Endothelial cell (in vitro differentiated cells): ENCODE results near the gene RD3L. TPM values are rescaled to one million over a fixed set of nuclear protein-coding genes. Genes with fewer than 3 reads are reported as not detected.

ENCODE experiments used
- DNase-seq: peaks from one replicate; pipeline ENCODE4 v3.0.0; 2021; ENCODE audit warnings: low spot score
- H3K27ac Mint-ChIP-seq: one replicate; pipeline ENCODE4 v1.8.0; 2021; ENCODE audit warnings: mixed read lengths, inconsistent platforms; ENCODE audit not compliant: unreplicated experiment
- H3K27me3 Mint-ChIP-seq: one replicate; pipeline ENCODE4 v1.8.0; 2021; ENCODE audit warnings: mild to moderate bottlenecking, moderate library complexity, mixed read lengths, inconsistent platforms; ENCODE audit not compliant: unreplicated experiment
- H3K36me3 Mint-ChIP-seq: one replicate; pipeline ENCODE4 v1.8.0; 2021; ENCODE audit warnings: mild to moderate bottlenecking, low read depth, mixed read lengths, inconsistent platforms; ENCODE audit not compliant: unreplicated experiment
- H3K4me1 Mint-ChIP-seq: one replicate; pipeline ENCODE4 v1.8.0; 2021; ENCODE audit warnings: mild to moderate bottlenecking, mixed read lengths, inconsistent platforms; ENCODE audit not compliant: unreplicated experiment
- H3K4me3 Mint-ChIP-seq: one replicate; pipeline ENCODE4 v1.8.0; 2021; ENCODE audit warnings: mild to moderate bottlenecking, mixed read lengths, inconsistent platforms; ENCODE audit not compliant: unreplicated experiment
- H3K9me3 Mint-ChIP-seq: one replicate; pipeline ENCODE4 v1.8.0; 2021; ENCODE audit warnings: mixed read lengths, inconsistent platforms; ENCODE audit not compliant: unreplicated experiment
- total RNA-seq: library from RNA; stranded (reverse); fragmentation: NEBNext Ultra II Directional; extraction: Animal tissue kit (Norgen Biotek cat#: 25700); gene quantifications from one replicate; pipeline ENCODE4 v1.2.1, GENCODE V29; 2021; ENCODE audit not compliant: unreplicated experiment
- TF ChIP-seq, protein P1 (sequence below): fragments of 200-600 bp; sonication (generic); IDR thresholded peaks from one replicate; pipeline ENCODE4 v1.5.0; 2021; ENCODE audit warnings: antibody characterized with exemption; ENCODE audit not compliant: unreplicated experiment

The RD3L gene
- total RNA-seq, 1 donor from 2014 or later, result not detected

DNA sequence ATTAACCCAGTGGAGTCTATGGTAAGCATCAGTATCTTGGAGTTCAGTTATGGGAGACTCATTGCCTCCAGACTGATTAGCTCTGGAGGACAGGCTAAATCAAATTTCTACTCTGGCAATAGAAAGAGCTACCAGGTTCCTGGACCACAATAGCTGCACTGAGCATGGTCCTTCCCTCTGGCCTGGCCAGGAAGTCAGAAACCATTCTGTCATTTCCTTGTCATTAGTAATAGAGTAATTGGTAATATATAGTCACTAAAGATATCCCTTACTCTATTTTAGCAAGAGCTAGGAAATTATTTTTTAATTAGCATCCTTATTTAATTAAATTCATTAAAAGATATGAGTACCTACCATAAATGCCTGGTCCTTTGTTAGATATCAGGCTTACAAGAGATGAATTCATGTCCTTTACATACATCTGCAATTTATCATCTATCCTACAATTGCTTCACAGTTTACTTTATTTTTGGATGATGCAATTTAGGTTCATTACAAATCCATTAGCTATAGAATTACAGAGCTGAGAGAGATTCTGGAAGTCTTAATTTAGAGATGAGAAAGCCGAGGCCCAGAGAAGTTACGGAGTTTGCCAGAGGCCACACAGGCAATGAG is 37.7 kb downstream of the RD3L start:
- Mint-ChIP-seq H3K27ac (no peak overlapping the region), H3K9me3 (no peaks in the 10 kb centered on the region), H3K4me3 (no peak overlapping the region), H3K27me3 (no peaks in the 10 kb centered on the region), H3K36me3 (no peaks in the 10 kb centered on the region), H3K4me1 (peaks cover 3% of the 10 kb centered on the region)
- TF ChIP-seq, protein P1, sequence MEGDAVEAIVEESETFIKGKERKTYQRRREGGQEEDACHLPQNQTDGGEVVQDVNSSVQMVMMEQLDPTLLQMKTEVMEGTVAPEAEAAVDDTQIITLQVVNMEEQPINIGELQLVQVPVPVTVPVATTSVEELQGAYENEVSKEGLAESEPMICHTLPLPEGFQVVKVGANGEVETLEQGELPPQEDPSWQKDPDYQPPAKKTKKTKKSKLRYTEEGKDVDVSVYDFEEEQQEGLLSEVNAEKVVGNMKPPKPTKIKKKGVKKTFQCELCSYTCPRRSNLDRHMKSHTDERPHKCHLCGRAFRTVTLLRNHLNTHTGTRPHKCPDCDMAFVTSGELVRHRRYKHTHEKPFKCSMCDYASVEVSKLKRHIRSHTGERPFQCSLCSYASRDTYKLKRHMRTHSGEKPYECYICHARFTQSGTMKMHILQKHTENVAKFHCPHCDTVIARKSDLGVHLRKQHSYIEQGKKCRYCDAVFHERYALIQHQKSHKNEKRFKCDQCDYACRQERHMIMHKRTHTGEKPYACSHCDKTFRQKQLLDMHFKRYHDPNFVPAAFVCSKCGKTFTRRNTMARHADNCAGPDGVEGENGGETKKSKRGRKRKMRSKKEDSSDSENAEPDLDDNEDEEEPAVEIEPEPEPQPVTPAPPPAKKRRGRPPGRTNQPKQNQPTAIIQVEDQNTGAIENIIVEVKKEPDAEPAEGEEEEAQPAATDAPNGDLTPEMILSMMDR, result no peak
- DNase-seq, result no peak

GRCh38 chr14:103899833-103900232 is 42.5 kb downstream of the RD3L start:
- H3K4me1 Mint-ChIP-seq, result peaks cover 6% of the 10 kb centered on the region
- peaks cover 10% of the 10 kb centered on the region for H3K36me3 Mint-ChIP-seq
- H3K4me3 Mint-ChIP-seq, result no peak overlapping the region
- no peak overlapping the region for H3K27ac Mint-ChIP-seq
- no peaks in the 10 kb centered on the region for H3K9me3 Mint-ChIP-seq
- TF ChIP-seq, protein P1, result no peak
- H3K27me3 Mint-ChIP-seq, result peaks cover 5% of the 10 kb centered on the region
- DNase-seq, result no peak

DNA sequence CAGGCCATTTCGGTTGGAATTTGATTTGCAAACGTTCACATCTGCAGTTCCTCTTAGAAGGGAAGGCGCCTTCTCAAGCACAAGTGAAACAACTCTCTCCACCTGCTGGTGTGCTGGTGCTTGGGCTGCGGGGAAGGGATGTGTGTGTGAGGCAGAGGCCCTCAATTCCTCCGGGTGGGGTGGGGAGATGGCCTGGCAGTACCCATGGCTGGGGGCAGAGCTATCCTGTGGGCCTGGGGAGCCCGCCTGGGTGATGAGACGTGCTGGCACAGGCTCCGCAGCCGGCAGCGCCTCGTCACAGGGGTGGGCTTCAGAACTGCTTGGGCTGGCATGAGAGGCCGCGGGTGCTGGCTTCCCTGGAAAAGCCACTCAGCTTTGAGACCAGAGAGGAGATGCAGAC is 43.0 kb downstream of the RD3L start:
- no peaks in the 10 kb centered on the region for H3K9me3 Mint-ChIP-seq
- TF ChIP-seq, protein P1, result no peak
- peaks cover 4% of the 10 kb centered on the region for H3K4me1 Mint-ChIP-seq
- no peak overlapping the region for H3K27ac Mint-ChIP-seq
- H3K36me3 Mint-ChIP-seq, result peaks cover 10% of the 10 kb centered on the region
- H3K4me3 Mint-ChIP-seq, result no peak overlapping the region
- DNase-seq, result no peak
- peaks cover 5% of the 10 kb centered on the region for H3K27me3 Mint-ChIP-seq

GRCh38 chr14:103898711-103899110 is 43.6 kb downstream of the RD3L start:
- Mint-ChIP-seq H3K4me1 (peaks cover 3% of the 10 kb centered on the region), H3K9me3 (no peaks in the 10 kb centered on the region), H3K27ac (no peak overlapping the region), H3K27me3 (peaks cover 6% of the 10 kb centered on the region), H3K4me3 (no peak overlapping the region), H3K36me3 (peaks cover 10% of the 10 kb centered on the region)
- DNase-seq, result no peak
- TF ChIP-seq, protein P1, result no peak

DNA sequence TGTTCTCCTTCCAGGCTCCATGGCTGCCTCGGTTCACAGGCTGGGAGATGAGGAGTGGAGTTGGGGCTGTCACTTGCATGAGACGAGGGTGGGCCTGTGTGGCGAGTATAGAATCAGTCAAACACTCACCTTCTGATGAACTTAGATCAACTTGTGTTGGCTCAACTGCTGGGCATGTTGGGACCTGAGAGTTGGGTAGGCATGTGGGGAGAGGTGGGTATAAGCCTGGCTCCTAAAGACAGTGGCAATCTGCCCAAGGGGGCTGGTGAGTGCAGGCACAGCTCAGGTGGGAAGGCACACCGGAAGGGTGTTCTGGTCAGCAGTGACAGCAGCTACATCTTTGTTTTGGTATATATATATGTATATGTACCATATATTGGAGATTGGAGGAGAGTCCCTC is 44.1 kb downstream of the RD3L start:
- no peaks in the 10 kb centered on the region for H3K9me3 Mint-ChIP-seq
- H3K4me3 Mint-ChIP-seq, result no peak overlapping the region
- peaks cover 6% of the 10 kb centered on the region for H3K27me3 Mint-ChIP-seq
- peaks cover 10% of the 10 kb centered on the region for H3K36me3 Mint-ChIP-seq
- no peak for DNase-seq
- no peak overlapping the region for H3K27ac Mint-ChIP-seq
- H3K4me1 Mint-ChIP-seq, result peaks cover 3% of the 10 kb centered on the region
- TF ChIP-seq, protein P1, result no peak
